Parathyroid adenoma (tissue), 2 donors: ENCODE results near the gene RECQL5.

Source experiments
- H2AFZ ChIP-seq: fragments of 300-600 bp; sonication (generic); one replicate; pipeline ENCODE4 v1.7.0; 2017; ENCODE audit warnings: antibody characterized with exemption, mild to moderate bottlenecking
- H3K27ac ChIP-seq: fragments of 300-600 bp; sonication (generic); one replicate; pipeline ENCODE4 v1.7.0; 2017
- H3K27me3 ChIP-seq: fragments of 300-600 bp; sonication (generic); one replicate; pipeline ENCODE4 v1.7.0; 2017; ENCODE audit warnings: low read length; ENCODE audit not compliant: control insufficient read depth, insufficient read depth
- H3K36me3 ChIP-seq: fragments of 300-600 bp; sonication (generic); one replicate; pipeline ENCODE4 v1.7.0; 2017; ENCODE audit warnings: low read length; ENCODE audit not compliant: control insufficient read depth, insufficient read depth
- H3K4me1 ChIP-seq: fragments of 300-600 bp; sonication (generic); one replicate; pipeline ENCODE4 v1.7.0; 2017; ENCODE audit warnings: control low read depth
- H3K4me2 ChIP-seq: fragments of 300-600 bp; sonication (generic); one replicate; pipeline ENCODE4 v1.7.0; 2017; ENCODE audit warnings: low read length
- H3K4me3 ChIP-seq: fragments of 300-600 bp; sonication (generic); one replicate; pipeline ENCODE4 v1.7.0; 2017; ENCODE audit warnings: low read depth, low read length
- H3K79me2 ChIP-seq: fragments of 300-600 bp; sonication (generic); one replicate; pipeline ENCODE4 v1.7.0; 2017; ENCODE audit warnings: control low read depth
- H3K9ac ChIP-seq: fragments of 300-600 bp; sonication (generic); one replicate; pipeline ENCODE4 v1.7.0; 2017; ENCODE audit warnings: mild to moderate bottlenecking
- H3K9me3 ChIP-seq: fragments of 300-600 bp; sonication (generic); one replicate; pipeline ENCODE4 v1.7.0; 2017; ENCODE audit warnings: low read length; ENCODE audit not compliant: control insufficient read depth
- CTCF ChIP-seq: fragments of 300-600 bp; sonication (generic); IDR thresholded peaks from one replicate; pipeline ENCODE4 v1.7.0; 2017; ENCODE audit warnings: antibody characterized with exemption, mild to moderate bottlenecking
- donor health status: primary hyperparathyroidism.

The RECQL5 gene

GRCh38 chr17:75616521-75617122, 50.3 kb downstream of the RECQL5 start:
- no peaks in the 10 kb centered on the region for H3K9me3 ChIP-seq
- H3K4me3 ChIP-seq = no peak overlapping the region
- no peak overlapping the region for H3K27ac ChIP-seq
- no peak overlapping the region for H3K4me2 ChIP-seq
- no peaks in the 10 kb centered on the region for H3K36me3 ChIP-seq
- TF ChIP-seq CTCF = no peak
- no peaks in the 10 kb centered on the region for H3K4me1 ChIP-seq
- no peak overlapping the region for H2AFZ ChIP-seq
- no peaks in the 10 kb centered on the region for H3K27me3 ChIP-seq
- no peak overlapping the region for H3K9ac ChIP-seq
- no peaks in the 10 kb centered on the region for H3K79me2 ChIP-seq

- Histone ChIP-seq H3K36me3 (no peaks in the 10 kb centered on the region), H3K9ac (no peak overlapping the region), H2AFZ (no peak overlapping the region), H3K9me3 (no peaks in the 10 kb centered on the region), H3K27me3 (no peaks in the 10 kb centered on the region), H3K79me2 (no peaks in the 10 kb centered on the region), H3K4me2 (no peak overlapping the region), H3K4me1 (no peaks in the 10 kb centered on the region), H3K4me3 (no peak overlapping the region), H3K27ac (no peak overlapping the region)
- no peak for TF ChIP-seq CTCF
Observed at GRCh38 chr17:75615301-75615700, 51.7 kb downstream of the RECQL5 start.

GRCh38 chr17:75614556-75615270, 52.2 kb downstream of the RECQL5 start:
- H3K9ac ChIP-seq = no peak overlapping the region
- H2AFZ ChIP-seq = no peak overlapping the region
- no peak overlapping the region for H3K27ac ChIP-seq
- no peak for TF ChIP-seq CTCF
- H3K79me2 ChIP-seq = no peaks in the 10 kb centered on the region
- no peaks in the 10 kb centered on the region for H3K9me3 ChIP-seq
- H3K4me1 ChIP-seq = no peaks in the 10 kb centered on the region
- H3K27me3 ChIP-seq = no peaks in the 10 kb centered on the region
- no peak overlapping the region for H3K4me3 ChIP-seq
- H3K4me2 ChIP-seq = no peak overlapping the region
- H3K36me3 ChIP-seq = no peaks in the 10 kb centered on the region

GRCh38 chr17:75614006-75614405, 52.9 kb downstream of the RECQL5 start:
- no peak overlapping the region for H3K9ac ChIP-seq
- H3K4me3 ChIP-seq = no peak overlapping the region

More at GRCh38 chr17:75614006-75614405, 52.9 kb downstream of the RECQL5 start:
- Histone ChIP-seq H3K36me3 (no peaks in the 10 kb centered on the region), H3K4me2 (no peak overlapping the region), H3K27ac (no peak overlapping the region), H2AFZ (no peak overlapping the region), H3K4me1 (no peaks in the 10 kb centered on the region), H3K9me3 (no peaks in the 10 kb centered on the region), H3K79me2 (no peaks in the 10 kb centered on the region), H3K27me3 (no peaks in the 10 kb centered on the region)
- TF ChIP-seq CTCF = no peak
